Kidney glomerular epithelial cell (primary cell): Measurements from ENCODE around the gene SLC22A23.

ENCODE experiments used
- DNase-seq: peaks from one replicate; lab custom pipeline; 2025; lab: John Stamatoyannopoulos, UW

The SLC22A23 gene

DNA sequence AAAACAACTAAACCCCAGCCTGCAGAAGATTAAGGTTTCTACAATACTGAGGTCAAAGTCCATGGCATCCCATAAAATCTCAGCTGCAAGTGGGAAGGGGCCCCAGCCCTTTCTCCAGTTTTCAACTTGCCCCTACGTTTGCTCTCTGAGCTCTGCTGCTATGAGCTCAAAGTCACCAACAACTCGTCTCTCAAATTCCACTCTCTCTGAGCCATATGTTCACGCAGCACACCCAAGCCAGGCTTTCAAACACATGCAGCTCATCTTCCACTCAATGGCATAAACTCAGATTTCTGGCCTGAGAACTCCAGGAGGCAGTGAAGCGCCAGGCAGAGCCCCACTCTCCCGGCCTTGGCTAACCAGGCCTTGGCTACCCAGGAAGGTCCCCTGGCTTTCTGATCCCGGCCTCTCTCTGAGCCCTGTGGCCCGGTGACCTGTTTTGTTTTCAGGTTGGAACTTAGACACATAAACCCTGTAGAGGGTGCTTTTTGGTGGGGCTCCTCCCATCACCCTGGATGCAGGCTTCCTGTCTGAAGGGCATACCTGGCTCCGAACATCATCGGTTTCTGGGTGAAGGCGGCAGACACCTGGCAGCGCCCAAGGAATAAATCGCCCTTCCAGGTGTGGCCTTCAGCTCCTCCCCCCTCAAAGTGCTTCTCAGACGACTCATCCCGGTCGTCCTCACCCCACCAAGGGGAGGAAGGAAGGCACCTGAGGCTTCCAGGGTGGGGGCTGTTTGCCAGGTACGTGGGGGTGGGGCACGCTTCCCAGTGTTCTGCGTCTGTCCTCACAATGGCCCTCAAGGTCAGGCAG, 12.4 kb downstream of the SLC22A23 start:
- DNase-seq: no peak

DNA sequence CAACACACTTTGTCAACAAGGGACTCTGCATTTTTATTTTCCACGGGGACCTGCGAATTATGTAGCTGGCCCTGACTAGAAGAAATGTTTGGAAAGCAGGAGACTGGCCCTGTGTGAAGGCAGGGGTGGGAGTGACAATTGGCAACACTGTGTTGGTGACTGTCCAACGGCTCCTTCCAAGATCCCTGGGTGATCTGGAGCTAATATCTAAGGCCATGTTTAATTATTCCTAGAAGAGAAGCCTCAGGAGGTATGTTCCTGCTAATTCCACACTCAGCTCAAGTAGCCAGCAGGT, 13.7 kb downstream of the SLC22A23 start:
- no peak for DNase-seq

DNA sequence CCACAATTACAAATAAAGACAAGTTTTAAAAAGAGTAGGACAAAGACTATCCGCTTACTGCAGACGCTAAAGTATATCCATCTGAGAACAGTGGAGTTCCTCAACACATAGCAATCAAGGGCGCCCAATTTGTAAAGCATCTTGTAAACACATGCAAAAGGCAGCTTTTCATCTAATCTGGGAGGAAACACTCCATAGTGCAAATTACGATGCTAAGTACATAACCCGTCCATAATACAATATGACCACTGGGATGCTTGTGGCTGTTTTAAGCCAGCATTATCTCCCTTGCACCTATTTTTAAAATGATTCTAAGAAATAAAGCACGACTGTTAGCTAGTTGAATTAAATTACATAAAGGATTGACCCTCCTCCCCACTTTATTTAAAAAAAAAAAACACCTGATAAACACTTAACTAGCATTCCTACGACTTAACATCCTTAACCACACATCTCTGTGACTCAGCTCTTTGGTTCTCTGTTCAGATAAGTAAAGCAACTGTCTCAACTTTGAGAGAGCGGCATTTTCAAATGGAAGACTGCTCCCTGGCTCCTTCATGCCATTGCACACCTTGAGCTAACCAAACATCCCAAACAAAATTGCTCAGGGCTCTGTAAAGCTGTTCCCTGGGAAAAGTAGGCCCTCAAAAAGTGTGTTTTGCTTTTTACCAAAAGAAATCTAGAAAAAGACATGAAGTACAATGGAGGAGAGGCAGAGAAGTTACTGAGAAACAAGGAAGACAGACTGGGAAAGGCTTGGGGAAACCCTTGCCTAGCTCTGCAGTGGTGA, 14.2 kb downstream of the SLC22A23 start:
- DNase-seq: peak; percentile 80

DNA sequence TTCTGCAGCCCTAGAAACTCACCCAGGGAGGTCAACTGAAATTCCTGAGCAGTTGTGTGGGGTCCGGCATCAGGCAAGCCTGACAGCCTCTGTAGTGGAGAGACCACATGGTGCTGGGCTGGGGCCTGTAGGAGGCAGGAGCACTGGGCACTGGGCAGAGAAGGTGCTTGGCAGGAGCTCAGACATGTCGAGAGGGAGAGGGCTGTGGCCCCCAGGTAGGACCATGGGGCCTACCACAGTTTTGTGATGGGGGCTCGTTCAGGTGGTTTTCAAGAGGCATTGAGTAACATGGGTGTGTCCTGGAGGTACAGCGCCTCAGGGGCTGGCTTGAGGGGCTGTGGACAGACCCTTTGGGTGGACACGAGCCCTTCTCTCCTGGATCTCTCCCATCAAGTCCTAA, 15.9 kb downstream of the SLC22A23 start:
- no peak for DNase-seq

DNA sequence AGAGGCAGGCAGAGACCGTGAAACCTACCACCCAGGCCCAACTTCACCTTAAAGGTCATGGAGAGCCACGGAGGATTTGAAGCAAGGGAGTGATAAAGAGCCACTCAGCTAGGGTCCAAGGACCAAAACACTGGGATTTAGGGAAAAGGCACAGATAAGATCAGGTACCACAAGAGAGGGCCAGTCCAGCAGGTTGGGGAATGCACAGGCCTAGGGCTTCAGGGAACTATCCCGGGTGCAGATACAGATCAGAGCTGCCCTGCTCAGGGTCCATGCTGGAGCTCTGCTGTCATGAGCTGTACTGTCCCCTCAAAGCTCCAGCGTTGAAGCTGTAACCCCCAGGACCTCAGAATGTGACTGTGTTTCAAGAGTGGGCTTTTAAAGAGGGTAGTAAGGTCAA, 16.9 kb downstream of the SLC22A23 start:
- no peak for DNase-seq

DNA sequence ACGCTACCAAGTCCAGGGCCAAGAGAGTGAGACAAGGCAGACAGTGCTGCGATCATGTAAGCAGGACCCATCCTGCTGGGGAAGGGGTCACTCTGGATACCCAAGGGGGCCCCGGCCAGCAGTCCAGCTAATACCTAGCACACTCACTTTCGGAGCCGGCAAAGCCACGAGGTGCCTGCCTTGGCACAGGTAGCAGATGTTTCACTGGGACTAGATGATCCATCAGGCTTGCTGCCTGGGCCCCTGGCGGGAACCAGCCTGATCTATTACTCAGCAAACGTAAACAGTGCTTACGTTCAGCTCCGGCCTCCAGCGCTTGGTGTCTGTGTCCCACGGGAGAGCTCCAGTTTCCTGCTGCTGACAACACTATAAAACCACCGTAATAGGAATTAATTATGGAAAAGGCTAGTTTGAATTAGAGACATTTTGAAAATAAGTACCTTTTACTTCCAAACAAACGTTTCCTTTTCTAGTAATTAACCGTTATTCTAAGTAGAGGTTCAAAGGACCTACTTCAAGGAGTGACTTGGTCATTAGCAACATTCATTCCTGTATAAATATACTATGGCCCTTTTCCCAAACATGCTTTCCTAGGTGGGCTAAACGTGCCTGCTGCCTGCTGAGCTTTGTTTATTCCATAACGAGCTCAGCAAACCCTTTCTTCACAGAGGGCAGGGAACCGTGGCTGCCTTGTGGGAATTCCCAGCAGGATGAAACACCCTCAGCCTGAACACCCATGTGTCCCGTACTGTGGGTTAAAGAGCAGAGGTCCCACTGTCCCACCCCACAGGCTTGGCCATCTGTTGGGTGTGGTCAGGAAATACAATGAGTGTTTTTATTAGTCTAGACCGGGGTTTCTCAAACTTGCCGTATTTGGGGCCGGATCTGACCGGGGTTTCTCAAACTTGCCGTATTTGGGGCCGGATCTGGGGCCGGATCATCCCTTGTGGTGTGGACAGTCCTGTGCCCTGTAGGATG, 18.4 kb downstream of the SLC22A23 start:
- peak; percentile 61 for DNase-seq

DNA sequence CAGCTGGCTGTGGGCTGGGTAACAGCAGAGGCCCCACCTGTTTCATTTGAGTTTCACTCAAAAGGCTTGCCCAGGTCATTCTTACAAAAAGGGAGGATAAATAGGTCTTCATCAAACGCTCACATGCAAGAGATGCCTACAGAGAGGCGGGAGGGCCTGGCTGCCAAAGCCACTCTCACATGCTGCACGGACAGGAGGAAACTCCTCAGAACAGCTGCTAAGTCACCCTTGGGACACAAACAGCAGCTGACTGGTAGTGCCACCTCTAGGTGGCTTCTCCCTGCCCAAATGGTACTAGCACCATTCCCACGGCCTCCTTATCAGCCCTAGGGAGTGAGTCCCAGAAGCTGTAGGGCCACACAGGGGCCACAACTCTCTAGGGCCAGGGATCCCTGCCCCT, 23.8 kb downstream of the SLC22A23 start:
- DNase-seq: no peak

DNA sequence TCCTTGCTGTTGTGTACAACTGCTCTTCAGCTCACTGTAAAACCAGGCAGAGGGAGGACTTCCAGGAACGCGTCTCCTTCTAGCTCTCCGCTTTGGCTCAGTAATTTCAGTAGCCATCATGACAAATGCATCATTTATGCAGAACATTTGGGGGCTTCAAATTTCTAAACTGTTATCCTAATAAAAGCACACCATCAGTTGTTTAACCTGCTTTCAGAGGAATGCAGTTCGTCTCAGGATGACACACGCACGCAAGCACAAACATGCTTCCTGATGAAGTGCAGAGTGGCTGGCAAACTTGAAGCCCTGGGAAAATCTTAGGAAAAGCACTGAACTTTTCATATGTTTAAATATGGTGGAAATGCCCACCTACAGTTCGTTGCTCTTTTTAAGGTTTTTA, 24.4 kb downstream of the SLC22A23 start:
- no peak for DNase-seq

DNA sequence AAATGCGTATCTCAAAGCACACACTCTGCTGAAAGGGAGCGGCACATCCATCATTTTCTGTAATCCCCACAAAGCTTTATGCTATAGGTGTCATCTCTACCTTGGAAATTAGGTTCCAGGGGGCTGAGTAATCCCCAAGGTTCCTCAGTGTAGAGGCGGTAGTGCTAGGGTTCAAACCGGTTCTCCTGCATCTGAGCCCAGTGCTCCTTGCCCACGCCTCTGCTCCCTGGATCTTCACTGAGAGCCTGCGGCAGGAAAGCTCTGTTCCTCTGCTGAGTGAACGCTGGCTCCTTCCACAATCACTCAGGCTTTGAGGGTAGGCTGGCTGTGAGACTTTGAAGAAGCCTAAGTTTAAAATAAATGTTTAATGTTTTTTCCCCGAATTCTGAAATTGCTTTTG, 24.9 kb downstream of the SLC22A23 start:
- no peak for DNase-seq

DNA sequence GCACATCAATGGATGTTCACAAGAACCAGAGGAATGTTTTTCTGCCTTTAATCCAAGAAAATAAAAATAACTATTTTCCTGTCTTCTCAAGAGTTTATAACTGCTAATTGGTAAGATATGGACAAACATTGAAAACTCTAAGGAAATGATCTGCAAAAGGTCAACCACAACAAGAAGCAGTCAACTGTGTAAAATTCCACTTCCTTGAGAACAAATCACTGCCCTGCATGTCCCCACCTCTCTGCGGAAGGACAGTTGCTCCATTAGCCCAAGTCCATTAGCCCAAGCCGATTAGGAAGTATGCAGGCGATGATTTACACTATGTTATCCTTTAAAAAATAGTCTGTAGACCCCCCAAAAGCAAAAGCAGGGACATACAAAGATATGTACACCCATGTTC, 27.6 kb downstream of the SLC22A23 start:
- no peak for DNase-seq

DNA sequence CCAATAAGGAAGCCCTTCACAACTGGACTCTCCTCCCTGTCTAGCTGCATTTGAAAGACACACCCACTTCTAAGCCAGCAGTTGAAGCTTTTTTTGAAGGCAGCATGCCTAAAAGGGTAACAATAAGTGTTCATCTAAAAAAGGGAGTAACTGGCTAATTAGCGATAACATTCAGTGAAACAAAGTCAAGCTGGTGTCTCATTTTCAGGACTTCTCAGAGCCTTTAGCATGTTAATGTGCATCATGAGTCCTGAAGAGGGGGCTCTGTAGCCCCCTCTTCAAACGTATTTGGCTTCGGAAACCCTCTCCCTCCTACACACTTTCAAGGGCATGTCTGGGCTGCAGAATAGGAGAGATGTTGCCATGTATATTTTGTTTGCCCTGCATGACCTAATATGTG, 28.1 kb downstream of the SLC22A23 start:
- no peak for DNase-seq

DNA sequence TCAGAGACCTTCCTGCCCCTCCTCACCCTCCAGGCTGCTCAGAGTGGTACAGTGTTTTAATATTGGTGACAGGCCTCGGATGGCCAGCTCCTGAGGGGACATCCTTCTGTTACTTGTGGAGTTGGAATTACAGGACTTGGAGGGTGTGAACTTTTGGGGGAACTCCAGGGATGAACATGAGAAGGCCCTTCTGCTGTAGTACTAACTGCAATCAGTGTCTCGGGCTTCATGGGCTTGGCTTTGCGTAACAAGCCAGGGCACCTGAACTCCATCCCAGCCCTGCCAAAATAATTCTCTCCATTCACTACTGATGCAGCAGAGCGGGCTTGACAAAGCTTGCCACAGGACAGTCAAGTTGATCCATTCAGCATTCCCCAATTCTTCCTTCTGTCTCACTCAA, 28.6 kb downstream of the SLC22A23 start:
- DNase-seq: no peak

DNA sequence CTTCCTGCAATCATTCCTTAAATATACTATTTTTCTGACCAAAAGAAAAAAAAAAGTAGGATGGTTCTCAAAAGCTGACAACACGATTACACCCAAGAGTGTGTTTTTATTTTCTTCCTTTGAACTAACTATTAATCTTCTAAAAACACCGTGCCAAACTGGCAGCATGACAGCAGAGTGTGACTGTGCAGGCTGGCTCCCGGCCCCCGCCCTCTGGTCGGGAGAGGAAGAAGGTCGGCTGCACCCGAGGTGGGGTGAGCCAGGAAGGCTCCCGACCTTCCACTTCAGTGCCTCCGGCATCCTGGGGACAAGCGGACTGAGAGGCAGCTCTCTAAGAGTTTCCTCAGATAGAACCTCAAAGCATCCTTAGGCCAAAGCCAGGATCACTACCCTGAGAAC, 29.2 kb downstream of the SLC22A23 start:
- DNase-seq: peak; percentile 9

DNA sequence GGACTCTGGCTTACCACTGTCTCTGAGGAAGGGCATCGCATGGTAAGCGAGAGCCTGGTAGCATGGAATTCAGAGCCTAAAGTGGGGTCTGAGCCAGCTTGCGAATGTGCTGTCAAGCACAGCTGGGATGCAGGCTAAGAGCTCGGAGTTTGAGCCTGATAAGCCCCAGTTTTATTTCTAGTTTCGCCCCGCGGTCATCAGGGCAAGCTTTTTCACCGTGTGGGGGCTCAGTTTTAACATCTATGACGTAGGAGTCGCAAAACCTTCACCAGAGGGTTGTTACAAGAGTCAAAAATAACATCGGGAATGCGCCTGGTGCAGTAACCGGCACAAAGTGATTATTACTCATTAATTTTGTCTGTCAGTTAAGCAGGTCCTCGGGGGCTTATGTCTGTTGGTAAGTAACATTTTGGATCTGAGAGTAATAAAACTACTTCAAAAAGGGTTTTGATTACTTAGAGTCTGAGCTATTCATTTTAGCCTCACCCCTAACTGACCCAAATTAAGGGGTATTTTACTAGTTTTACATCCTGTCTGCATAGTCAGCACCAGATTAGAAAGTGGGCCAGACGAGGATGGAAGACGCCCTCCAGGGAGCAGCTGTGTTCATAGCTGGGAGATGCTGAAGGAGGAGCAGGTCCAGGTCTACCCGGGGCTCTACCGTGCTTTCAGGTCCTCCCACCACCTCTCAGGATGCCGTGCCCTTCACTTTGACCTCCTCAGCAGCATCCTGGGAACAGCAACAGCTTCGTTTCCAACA, 29.7 kb downstream of the SLC22A23 start:
- no peak for DNase-seq

DNA sequence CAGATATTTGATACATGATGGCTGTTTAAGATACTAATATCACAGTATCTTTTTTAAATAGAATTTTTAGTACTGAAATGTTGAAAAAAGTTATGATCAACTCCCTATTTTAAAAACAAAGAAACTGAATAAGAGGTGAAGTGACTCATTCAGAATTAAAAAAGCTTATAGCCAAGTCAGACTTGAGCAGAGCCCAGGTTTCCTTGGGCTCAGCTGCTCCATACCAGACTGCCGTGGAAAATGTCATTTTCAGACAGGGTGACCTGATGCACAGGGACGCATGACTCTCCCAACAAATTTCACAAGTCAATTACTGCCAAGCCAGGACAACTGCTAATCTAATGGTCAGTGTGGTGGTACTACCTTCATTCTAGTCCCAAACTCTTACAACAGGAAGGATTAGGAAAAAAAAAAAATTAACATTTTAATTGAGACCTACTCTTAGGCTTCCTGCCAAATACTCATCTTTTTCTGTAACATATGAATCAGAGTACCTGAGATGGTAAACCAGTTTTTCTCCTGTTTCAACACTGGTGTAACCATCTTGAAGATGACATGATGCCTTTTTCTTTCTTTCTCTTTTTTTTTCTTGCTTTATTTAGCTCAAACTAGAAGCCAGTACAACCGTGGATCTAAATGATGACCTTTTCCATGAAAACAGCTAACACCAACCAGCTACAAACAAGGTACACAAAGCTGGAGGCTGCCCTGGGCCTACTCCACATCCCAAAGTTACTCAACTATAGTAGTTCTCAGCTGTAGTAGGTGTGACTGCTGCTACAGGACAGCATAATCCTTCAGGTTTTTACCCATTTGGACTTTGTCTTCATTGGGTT, 30.5 kb downstream of the SLC22A23 start:
- no peak for DNase-seq

DNA sequence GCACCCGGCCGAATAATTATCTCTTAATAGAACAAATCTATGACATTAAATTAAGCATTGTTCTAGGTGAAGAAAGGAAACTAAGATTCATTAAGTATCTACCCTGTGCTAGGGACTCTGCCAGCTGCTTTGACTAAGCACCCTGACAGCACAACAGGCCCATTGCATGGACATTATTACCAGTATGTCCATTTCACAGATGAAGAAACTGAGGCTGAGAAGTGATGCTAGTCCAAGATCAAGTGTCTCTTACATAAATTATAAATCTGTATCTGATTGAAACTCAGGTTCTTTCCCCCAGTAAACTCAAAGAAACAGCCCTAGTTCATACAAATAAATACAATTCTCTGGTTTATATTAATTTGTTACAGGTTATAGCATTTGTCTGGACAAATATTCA, 31.3 kb downstream of the SLC22A23 start:
- DNase-seq: no peak

DNA sequence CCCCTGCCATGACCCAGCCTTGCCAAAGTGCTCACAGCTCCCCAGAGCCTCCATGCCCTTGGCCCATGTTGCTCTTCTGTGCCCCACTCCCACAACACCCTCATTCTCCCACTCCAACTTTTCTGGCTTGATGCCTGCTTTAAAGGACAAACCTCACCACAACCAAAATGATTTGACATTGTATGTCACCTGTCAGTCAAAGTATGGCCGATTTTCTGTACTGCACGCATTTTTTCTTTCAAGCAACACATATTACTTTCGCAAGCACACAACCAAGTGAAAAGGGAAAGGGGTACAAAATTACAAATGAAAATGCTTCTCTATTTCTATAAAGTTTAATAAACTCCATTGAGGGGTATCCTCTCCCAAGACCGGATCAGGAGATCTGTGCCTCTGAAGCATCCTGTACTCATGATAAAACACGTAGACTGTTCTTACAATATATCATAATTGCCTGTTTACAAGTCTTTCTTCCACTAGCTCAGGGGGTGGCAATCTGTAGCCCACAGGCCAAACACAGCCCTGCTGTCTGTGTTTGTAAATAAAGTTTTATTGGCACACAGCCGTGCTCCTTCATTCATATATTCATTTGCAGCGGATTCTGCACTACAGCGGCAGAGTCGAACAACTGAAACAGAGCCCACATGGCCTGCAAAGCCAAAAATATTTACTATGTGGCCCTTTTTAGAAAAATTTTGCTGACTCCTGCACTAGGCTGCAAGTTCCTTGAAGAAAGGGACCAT, 32.5 kb downstream of the SLC22A23 start:
- no peak for DNase-seq

DNA sequence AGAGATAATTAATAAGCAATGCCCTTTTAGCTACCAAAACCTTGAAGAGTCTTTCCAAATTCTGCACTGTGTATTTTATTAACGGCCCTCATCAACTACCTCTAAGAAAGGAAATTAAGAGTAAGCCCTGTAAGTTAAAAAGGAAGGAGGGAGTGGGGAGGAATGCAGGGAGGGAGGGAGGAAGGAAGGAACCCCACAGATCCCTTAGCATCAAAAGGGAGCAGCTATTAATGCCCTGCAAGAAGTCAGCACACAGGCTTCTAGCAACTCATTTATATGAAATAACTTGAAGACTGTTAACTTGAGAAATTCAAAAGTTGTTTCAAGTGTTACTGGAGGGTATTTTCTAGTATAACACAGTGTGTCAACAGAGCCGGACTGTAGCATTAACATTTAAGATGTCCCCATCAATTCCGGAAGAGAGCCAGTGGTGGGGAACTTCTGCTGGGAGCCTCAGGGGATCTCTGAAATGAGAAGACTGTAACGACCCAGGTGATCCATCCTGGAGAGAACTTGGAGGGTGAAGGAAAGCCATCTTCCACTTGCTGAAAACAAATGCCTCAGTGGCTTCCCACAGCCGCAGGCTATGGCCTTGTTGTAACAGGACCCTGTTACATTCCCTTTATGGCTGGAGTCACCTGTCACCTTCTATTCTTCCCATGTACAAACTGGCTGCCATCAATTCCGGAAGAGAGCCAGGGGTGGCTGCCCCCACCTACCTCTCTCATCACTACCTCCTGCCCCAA, 33.2 kb downstream of the SLC22A23 start:
- no peak for DNase-seq

DNA sequence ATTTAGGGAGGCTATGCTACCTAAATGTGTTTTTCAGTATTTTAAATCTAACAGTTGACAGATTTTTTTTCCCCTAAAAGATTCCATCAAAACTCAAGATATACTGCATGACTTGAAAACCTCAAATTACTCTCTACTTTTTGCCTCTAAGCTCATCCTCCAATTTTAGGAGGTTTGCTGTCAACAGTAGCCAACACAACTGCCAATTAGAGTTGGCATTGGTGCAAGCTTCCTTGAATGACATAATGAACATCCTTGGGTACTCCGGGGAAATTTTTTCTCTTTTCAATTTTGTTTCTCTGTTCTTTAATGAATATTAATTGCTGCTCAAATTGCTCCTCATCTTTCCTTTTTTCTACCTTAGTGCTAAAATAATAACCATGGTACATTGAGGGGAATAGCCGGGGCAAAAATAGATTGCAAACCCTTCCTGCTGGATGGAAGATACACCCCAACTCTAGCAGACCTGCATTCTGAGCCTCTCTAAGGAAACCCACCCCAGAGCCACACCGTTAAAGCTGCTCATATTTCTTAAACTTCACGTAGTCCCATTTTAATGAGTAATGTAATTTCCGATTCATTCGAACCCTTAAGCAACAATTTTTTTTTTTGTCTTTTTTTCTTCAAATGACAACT, 34.3 kb downstream of the SLC22A23 start:
- DNase-seq: no peak
